Measurements from ENCODE around the gene CAPN9.
"Not testable (repeated sequence)": the region's sequence is repeated elsewhere in the genome, so short reads cannot be mapped to it uniquely, and the experiment has no call there.

Gene CAPN9

DNA sequence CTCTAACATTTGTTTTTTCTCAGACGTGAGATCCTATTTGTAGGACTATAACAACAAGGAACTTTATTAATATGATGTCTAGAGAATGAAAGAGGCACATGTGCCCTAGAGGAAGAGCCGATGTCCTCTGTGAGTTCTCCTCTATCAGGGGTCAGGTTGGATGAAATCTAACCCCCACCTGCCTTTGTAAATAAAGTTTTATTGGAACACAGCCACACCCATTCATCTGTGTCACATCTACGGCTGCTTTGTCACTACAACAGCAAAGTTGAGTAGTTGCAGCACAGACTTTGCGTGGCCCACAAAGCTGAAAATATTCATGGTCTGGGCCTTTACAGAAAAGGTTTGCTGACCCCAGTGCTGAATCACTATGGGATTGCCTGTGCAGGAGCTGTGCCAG lies 571 bp upstream of the CAPN9 start:
- no peak for DNase-seq (ENCODE audit: low read depth, low spot score)

- DNase-seq (ENCODE audit: low read depth, low spot score): no peak
Observed at GRCh38 chr1:230747890-230748800, 957 bp downstream of the CAPN9 start.

- DNase-seq (ENCODE audit: low read depth, low spot score): no peak
Observed at GRCh38 chr1:230749150-230749549, 2.0 kb downstream of the CAPN9 start.

- DNase-seq (ENCODE audit: low read depth, low spot score): no peak
Observed at GRCh38 chr1:230749635-230750034, 2.4 kb downstream of the CAPN9 start.

DNA sequence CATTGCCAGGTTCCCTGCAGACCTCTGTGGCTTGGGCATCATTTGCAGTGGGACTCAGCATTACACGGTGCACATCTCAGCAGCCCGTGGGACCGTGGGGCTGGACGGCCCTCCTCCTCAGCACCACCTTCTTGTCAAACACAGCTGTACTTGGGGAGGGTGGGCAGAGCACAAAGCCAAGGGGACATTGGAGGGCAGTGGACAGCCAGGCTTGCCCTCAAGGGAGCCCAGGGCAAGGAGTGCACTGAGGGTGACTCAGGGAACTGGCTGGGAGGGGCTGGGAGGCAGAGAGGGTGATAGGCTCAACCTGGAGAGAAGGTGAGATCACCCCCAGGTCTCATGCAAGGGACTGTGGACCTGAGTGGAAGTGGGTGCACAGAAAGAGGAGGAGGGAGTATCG lies 3.4 kb downstream of the CAPN9 start:
- no peak for DNase-seq (ENCODE audit: low read depth, low spot score)

DNA sequence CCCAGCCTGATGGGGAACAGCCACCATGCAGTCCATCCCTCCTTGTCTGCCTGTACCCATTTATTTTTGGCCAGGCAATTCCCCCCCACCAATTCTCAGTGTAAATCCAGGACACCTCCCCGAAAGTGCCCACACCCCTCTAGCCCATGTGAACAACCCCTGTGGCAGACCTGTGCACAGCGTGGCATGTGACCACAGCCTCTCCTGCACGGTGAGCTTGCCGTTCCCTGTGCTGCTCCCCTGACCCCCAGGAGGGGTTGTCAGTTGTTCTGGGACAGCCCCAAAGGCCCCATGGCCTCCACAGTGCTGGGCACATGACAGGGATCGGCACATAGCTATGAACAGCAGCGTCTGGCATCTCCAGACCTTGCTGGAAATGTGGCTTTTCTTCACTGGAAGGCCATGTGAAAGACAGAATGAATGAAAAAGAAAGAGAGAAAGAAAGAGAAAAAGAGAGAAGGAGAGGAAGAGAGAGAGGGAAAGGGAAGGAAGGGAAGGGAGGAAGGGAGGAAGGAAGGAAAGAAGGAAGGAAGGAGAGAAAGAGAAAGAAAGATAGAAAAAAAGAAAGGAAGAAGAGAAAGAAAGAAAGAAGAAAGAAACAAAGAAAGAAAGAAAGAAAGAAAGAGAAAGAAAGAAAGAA lies 3.9 kb downstream of the CAPN9 start:
- no peak for DNase-seq (ENCODE audit: low read depth, low spot score)

DNA sequence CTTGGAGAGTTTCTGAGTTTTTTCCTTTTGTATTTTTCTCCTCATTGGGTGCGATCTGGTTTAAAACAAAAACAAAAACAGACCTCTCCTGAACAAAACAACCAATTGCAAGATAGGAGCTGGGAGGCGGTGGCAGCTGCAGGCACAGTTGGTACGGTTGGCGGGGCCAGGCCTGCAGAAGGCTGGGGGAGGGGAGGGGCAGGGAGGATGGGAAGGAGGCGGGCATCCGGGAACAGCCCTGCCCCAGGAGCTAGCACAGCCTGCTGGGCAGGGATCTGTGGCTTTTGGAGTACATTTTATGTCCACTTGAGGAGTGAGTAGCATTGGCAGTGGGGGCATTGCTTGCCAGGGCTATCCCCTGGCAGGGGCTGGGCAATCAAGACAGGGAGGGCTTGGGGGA lies 5.2 kb downstream of the CAPN9 start:
- no peak for DNase-seq (ENCODE audit: low read depth, low spot score)

GRCh38 chr1:230753191-230753585 lies 6.0 kb downstream of the CAPN9 start:
- DNase-seq (ENCODE audit: low read depth, low spot score): no peak

DNA sequence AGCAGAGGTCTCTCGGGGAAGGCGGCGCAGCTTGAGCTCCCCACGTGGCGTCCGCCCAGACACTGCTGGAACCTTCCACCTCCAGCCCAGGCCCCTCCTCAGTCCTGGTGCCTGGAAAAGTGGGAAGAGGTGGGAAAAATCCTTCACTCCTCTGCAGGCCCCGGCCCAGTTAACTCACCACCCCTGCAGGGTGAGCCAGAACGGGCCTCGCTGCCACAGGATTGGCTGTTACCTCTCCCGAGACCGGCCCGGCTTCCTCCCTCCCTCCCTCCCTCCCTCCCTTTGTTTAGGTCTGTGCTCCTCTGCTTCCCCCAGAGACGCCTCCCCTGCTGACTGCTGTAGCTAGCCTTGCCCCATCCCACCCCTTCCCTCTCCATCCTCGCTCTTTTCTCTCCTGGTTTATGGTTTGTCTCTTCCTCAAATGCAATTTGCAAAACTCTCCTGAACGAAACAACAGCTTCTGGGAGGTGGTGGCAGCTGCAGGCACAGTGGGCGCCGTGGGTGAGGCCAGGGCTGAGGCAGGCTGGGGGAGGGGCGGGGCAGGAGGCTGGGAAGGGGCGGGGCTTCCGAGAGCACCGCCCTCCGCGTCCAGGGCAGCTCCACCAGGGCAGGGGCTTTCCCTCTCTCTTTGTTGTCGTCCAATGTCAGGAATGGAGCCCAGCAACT lies 6.5 kb downstream of the CAPN9 start:
- DNase-seq (ENCODE audit: low read depth, low spot score): no peak

- no peak for DNase-seq (ENCODE audit: low read depth, low spot score)
Observed at GRCh38 chr1:230754796-230755195, 7.6 kb downstream of the CAPN9 start.

GRCh38 chr1:230757856-230758708 lies 10.9 kb downstream of the CAPN9 start:
- DNase-seq (ENCODE audit: low read depth, low spot score): no peak

DNA sequence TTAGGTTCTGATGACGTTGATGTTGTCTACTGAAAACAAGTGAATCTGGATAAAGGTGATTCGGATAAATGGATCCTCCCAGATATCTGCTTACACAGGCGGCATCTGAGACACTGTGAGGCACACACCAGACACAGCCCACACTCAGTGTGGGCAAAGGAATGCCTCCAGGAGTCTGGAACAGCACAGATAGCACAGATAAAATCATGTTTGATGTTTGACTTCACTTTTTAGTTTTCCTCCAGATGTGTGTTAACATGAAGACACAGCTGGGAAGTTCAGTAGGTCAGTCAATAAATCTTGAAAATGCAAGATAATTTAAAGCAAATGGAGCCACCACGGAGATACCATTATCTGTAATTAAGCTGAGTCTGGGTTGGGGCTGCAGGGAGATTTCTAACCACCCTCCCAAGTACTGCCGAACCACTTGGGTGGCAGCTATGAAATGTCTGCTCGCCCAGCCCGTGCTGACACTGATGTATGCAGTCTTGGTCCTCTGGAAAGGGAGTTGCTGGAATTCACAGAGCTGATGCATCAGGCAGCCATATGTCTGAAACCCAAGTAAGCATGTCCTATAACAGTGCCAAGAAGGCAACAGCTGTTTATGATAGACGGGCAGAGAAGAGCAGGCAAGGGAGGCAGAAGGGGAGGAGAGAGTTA lies 11.7 kb downstream of the CAPN9 start:
- no peak for DNase-seq (ENCODE audit: low read depth, low spot score)

DNA sequence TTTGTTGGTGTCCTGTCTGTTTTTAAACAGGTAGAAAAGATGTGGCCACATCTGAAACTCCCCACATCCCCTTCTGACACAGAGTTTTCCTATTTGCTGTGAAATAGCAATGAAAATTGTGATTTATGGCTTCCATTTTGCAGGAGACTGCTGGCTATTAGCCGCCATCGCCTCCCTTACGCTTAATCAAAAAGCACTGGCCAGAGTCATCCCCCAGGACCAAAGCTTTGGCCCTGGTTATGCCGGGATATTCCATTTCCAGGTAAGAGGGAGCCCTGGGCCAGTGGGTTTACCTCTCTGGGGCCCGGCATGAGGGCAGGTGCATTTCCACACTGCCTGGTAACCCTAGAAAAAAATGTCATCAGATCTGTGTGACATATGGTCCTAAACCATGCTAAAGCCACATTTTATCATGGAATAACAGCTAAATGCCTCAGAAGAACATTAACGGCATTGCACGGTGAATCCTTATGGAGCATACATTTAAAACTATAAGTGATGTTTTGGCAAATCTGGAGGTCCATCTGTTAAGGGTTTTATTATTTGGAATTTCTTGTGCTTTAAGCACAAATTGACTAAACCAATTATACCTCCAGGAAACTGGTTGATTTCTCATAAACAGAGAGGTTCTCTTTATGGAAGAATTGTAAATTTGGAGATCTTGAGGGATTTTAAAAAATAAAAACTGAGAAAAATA lies 12.3 kb downstream of the CAPN9 start:
- no peak for DNase-seq (ENCODE audit: low read depth, low spot score)

- no peak for DNase-seq (ENCODE audit: low read depth, low spot score)
Observed at GRCh38 chr1:230760360-230760827, 13.2 kb downstream of the CAPN9 start.

DNA sequence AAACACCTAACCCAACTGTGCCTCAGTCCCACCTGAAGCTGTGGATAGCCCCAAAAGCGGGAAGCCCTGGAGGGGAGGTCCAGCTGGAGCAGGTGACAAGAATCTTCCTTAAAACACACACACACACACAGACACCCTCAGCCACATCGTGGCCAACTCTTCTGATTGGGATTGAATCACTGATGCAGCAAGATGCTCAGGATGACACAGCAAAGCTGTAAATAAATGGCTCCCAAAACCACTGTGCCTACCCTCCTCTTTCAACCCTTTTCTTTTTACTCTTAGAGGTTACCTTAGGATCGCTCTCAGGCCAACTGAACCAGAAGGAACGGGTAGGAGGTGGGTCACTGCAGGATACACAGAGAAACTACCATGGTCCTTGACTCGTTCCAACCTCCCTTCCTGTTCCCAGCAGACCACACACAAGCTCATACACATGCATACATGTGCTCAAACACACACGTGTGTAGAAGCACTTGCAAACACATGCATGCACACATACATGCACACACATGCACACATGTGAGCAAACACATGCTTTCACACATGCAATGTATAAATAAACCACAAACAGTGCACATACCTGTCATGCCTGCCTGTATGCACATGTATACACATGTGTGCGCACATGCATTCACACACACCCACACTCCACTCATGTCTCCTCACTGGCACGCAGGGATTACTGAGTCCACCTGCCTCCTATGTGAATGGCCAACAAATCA lies 14.4 kb downstream of the CAPN9 start:
- DNase-seq (ENCODE audit: low read depth, low spot score): no peak

DNA sequence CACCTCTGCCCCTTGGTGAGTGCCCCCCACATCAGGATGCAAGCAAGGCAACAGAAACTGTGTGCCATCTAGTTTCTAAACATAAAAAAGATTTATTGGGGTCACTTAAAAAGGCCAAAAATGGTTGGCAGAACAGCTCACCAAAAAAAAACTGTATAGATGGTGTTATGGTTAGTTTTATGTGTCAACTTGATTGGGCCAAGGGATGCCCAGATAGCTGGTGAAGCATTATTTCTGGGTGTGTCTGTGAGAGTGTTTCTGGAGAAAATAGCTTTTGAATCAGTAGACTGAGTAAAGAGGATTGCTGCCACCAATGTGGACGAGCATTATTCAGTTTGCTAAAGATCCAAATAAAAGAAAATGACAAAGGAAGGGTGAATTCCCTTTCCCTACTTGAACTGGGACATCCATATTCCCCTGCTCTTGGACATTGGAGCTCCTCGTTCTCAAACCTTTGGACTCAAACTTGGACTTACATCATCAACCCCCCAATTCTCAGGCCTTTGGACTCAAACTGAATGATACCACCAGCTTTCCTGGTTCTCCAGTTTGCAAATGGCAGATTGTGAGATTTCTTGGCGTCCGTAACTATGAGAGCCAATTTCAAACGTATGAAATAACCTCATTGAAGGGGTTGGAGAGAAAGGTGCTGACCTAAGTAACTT lies 16.9 kb downstream of the CAPN9 start:
- DNase-seq (ENCODE audit: low read depth, low spot score): no peak

DNA sequence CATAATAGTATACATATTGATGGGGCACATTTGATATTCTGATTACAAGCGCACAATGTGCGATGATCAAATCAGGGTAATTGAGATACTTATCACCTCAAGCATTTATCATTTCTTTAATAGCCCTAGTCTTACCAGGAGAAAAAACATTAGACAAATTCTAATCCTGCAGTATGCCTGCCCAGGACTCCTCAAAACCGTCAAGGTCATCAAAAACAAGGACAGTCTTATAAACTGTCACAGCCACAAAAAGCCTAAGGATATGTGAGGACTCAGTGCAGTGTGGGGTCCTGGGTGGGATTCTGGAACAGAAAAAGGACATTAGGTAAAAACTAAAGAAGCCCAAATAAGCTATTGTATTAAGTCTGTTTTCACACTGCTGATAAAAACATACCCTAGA lies 19.1 kb downstream of the CAPN9 start:
- DNase-seq (ENCODE audit: low read depth, low spot score): no peak

GRCh38 chr1:230767859-230768612 lies 20.8 kb downstream of the CAPN9 start:
- not testable (repeated sequence) for DNase-seq (ENCODE audit: low read depth, low spot score)
